ENCODE data around the gene ATXN7. TPM values are rescaled to one million over a fixed set of nuclear protein-coding genes. Genes with fewer than 3 reads are reported as not detected.

Gene ATXN7
- total RNA-seq, 2 experiments from 2014 or later: 35.6 to 40.5 TPM

- no peak overlapping the region for H3K27ac Mint-ChIP-seq
- CTCF ChIA-PET: interaction anchor here (0.9 to 1.1 kb wide), 3 partner anchors 13 to 77 kb away, joined by 3 to 4 read pairs (median 4); partner anchors contain the start of gene PSMD6
Measured at GRCh38 chr3:63945558-63946096, 82.0 kb downstream of the ATXN7 start.

GRCh38 chr3:63946753-63947152 lies 83.1 kb downstream of the ATXN7 start:
- peaks cover 27% of the 10 kb centered on the region for H3K36me3 Mint-ChIP-seq (ENCODE audit: low read depth)
- DNase-seq: no peak
- no peaks in the 10 kb centered on the region for H3K9me3 Mint-ChIP-seq (ENCODE audit: insufficient read depth)
- peak overlapping the region; percentile 16 for H3K27ac Mint-ChIP-seq
- H3K27me3 Mint-ChIP-seq (ENCODE audit: low read depth): no peaks in the 10 kb centered on the region
- POLR2A ChIA-PET: interaction anchor here (1.1 kb wide), 1 partner anchor 21 kb away, joined by 3 read pairs; no protein-coding TSS in a partner anchor
- CTCF ChIA-PET: interaction anchor here (1.1 to 1.4 kb wide), 3 partner anchors 11 to 77 kb away, joined by 3 to 5 read pairs (median 3); no protein-coding TSS in a partner anchor
- H3K4me1 Mint-ChIP-seq (ENCODE audit: low read depth): peaks cover 67% of the 10 kb centered on the region
- H3K4me3 Mint-ChIP-seq: no peak overlapping the region
- ATAC-seq: no peak

More at GRCh38 chr3:63945558-63946096, 82.0 kb downstream of the ATXN7 start:
- Mint-ChIP-seq H3K36me3 (ENCODE audit: low read depth) (peaks cover 26% of the 10 kb centered on the region), H3K4me1 (ENCODE audit: low read depth) (peaks cover 60% of the 10 kb centered on the region), H3K27me3 (ENCODE audit: low read depth) (no peaks in the 10 kb centered on the region), H3K9me3 (ENCODE audit: insufficient read depth) (no peaks in the 10 kb centered on the region), H3K4me3 (no peak overlapping the region)
- no peak for ATAC-seq
- no peak for DNase-seq
- POLR2A ChIA-PET: interaction anchor here (0.9 kb wide), 1 partner anchor 23 kb away, joined by 3 read pairs; no protein-coding TSS in a partner anchor

GRCh38 chr3:63947594-63947993 lies 83.9 kb downstream of the ATXN7 start:
- DNase-seq (no peak), ATAC-seq (no peak)
- Mint-ChIP-seq H3K36me3 (ENCODE audit: low read depth) (peaks cover 27% of the 10 kb centered on the region), H3K27ac (peak overlapping the region; percentile 31), H3K27me3 (ENCODE audit: low read depth) (no peaks in the 10 kb centered on the region), H3K4me1 (ENCODE audit: low read depth) (peaks cover 65% of the 10 kb centered on the region), H3K4me3 (no peak overlapping the region), H3K9me3 (ENCODE audit: insufficient read depth) (no peaks in the 10 kb centered on the region)
- CTCF ChIA-PET: interaction anchor here (1.4 kb wide), 2 partner anchors 14 to 76 kb away, joined by 3 to 5 read pairs; no protein-coding TSS in a partner anchor
- POLR2A ChIA-PET: interaction anchor here (1.1 kb wide), 1 partner anchor 20 kb away, joined by 3 read pairs; no protein-coding TSS in a partner anchor

- ChIA-PET POLR2A (interaction anchor here (0.6 to 3.2 kb wide), 2 partner anchors 19 to 75 kb away, joined by 3 to 10 read pairs; no protein-coding TSS in a partner anchor), CTCF (interaction anchor here (0.7 to 1.5 kb wide), 3 partner anchors 9 to 56 kb away, joined by 3 to 5 read pairs (median 3); no protein-coding TSS in a partner anchor)
- Mint-ChIP-seq H3K27ac (no peak overlapping the region), H3K9me3 (ENCODE audit: insufficient read depth) (no peaks in the 10 kb centered on the region), H3K27me3 (ENCODE audit: low read depth) (no peaks in the 10 kb centered on the region), H3K4me3 (no peak overlapping the region), H3K36me3 (ENCODE audit: low read depth) (peaks cover 27% of the 10 kb centered on the region), H3K4me1 (ENCODE audit: low read depth) (peaks cover 52% of the 10 kb centered on the region)
- DNase-seq (no peak), ATAC-seq (no peak)
Measured at GRCh38 chr3:63949005-63949404, 85.3 kb downstream of the ATXN7 start.

DNA sequence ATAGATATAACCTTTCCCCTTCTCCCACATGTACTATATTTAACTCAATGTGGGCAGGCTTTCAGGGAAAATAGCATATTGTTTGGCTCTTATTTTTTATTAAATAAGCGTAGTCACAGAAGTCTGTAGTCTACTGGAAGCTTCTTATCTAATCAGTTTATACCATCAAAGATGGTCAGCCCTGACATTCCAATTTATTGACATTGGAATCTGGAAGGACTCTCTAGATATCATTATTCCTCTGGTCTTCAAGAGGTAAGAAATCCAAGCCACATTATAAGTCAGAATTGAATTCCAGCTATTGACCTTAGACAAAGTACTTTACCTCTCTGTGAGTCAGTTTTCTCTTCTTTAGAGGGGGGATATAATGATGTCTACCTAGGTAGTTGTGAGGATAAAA lies 87.0 kb downstream of the ATXN7 start:
- Mint-ChIP-seq H3K4me1 (ENCODE audit: low read depth) (peaks cover 46% of the 10 kb centered on the region), H3K27me3 (ENCODE audit: low read depth) (no peaks in the 10 kb centered on the region), H3K36me3 (ENCODE audit: low read depth) (peaks cover 28% of the 10 kb centered on the region), H3K27ac (no peak overlapping the region), H3K9me3 (ENCODE audit: insufficient read depth) (no peaks in the 10 kb centered on the region), H3K4me3 (no peak overlapping the region)
- ATAC-seq (no peak), DNase-seq (no peak)
- ChIA-PET CTCF (interaction anchor here (0.8 to 2.1 kb wide), 6 partner anchors 9 to 28 kb away, joined by 3 to 16 read pairs (median 5); no protein-coding TSS in a partner anchor), POLR2A (interaction anchor here (3.2 kb wide), 1 partner anchor 17 kb away, joined by 10 read pairs; no protein-coding TSS in a partner anchor)

DNA sequence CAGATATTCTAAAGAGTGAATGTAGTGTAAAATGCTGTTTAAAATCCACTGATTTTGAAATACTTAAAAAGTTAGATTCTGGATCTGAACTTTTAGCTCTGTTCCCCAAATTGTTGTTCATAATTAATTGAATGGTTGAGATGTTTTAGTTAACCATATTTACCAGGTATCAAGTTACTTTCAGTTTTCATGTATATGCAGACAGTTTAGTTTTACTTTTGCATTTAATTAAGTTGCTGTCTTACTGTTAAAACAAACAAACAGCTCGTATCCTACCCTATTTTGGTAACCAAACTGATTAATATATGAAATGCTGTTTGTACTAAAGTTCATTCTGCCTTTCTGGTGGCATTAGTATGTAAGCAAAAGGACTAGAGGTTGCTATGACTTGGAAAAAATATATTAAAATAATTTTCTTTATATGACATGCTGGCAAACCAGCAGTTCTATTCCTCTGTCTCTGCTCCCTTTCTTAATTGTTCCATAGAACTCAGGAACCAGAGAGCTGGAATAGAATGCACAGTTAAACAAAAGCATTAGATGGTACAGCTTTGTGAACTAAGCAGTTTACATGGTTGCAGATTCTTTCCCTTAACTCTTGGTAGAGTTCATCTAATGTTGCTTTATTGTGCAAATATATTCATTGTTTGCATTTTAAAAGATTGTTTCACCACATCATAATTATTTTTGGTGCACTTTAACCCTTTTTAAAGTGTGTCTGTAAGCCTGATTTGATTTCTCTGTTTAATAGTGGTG lies 88.0 kb downstream of the ATXN7 start:
- H3K27me3 Mint-ChIP-seq (ENCODE audit: low read depth): no peaks in the 10 kb centered on the region
- peaks cover 25% of the 10 kb centered on the region for H3K36me3 Mint-ChIP-seq (ENCODE audit: low read depth)
- ChIA-PET CTCF (interaction anchor here (0.8 to 2.1 kb wide), 6 partner anchors 10 to 27 kb away, joined by 3 to 16 read pairs (median 5); no protein-coding TSS in a partner anchor), POLR2A (interaction anchor here (3.2 kb wide), 1 partner anchor 16 kb away, joined by 10 read pairs; no protein-coding TSS in a partner anchor)
- H3K4me3 Mint-ChIP-seq: peak overlapping the region; percentile 11
- ATAC-seq (peak; percentile 49), DNase-seq (no peak)
- peaks cover 39% of the 10 kb centered on the region for H3K4me1 Mint-ChIP-seq (ENCODE audit: low read depth)
- H3K9me3 Mint-ChIP-seq (ENCODE audit: insufficient read depth): no peaks in the 10 kb centered on the region
- H3K27ac Mint-ChIP-seq: peak overlapping the region; percentile 58

DNA sequence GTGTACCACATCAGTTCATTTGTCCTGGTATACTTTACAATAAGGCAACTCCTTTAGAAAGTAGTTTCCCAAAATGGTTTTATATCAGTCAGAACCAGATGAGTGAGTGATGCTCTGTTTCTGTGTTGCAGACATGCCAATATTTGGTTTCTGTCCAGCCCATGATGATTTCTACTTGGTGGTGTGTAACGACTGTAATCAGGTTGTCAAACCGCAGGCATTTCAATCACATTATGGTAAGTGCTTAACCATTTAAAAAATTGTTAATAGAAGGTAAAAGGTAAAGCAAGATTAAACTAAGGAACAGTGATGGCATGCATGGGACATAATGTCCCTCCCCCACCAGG lies 88.6 kb downstream of the ATXN7 start:
- DNase-seq: no peak
- H3K27me3 Mint-ChIP-seq (ENCODE audit: low read depth): no peaks in the 10 kb centered on the region
- H3K27ac Mint-ChIP-seq: peak overlapping the region; percentile 58
- no peak overlapping the region for H3K4me3 Mint-ChIP-seq
- peaks cover 25% of the 10 kb centered on the region for H3K36me3 Mint-ChIP-seq (ENCODE audit: low read depth)
- ATAC-seq: no peak
- no peaks in the 10 kb centered on the region for H3K9me3 Mint-ChIP-seq (ENCODE audit: insufficient read depth)
- ChIA-PET CTCF (interaction anchor here (1.8 to 2.1 kb wide), 2 partner anchors 9 to 27 kb away, joined by 7 to 16 read pairs; no protein-coding TSS in a partner anchor), POLR2A (no interaction called here)
- H3K4me1 Mint-ChIP-seq (ENCODE audit: low read depth): peaks cover 38% of the 10 kb centered on the region

GRCh38 chr3:63954182-63954581 lies 90.5 kb downstream of the ATXN7 start:
- DNase-seq: no peak
- ChIA-PET CTCF (interaction anchor here (1.4 to 1.5 kb wide), 2 partner anchors 8 to 40 kb away, joined by 3 to 4 read pairs; no protein-coding TSS in a partner anchor), POLR2A (no interaction called here)
- Mint-ChIP-seq H3K4me3 (no peak overlapping the region), H3K36me3 (ENCODE audit: low read depth) (peaks cover 20% of the 10 kb centered on the region), H3K27ac (peak overlapping the region; percentile 52), H3K27me3 (ENCODE audit: low read depth) (no peaks in the 10 kb centered on the region), H3K4me1 (ENCODE audit: low read depth) (peaks cover 26% of the 10 kb centered on the region), H3K9me3 (ENCODE audit: insufficient read depth) (no peaks in the 10 kb centered on the region)
- no peak for ATAC-seq

GRCh38 chr3:63955036-63955650 lies 91.5 kb downstream of the ATXN7 start:
- Mint-ChIP-seq H3K36me3 (ENCODE audit: low read depth) (peaks cover 20% of the 10 kb centered on the region), H3K4me1 (ENCODE audit: low read depth) (peaks cover 26% of the 10 kb centered on the region), H3K27ac (peak overlapping the region; percentile 51), H3K27me3 (ENCODE audit: low read depth) (no peaks in the 10 kb centered on the region), H3K4me3 (no peak overlapping the region), H3K9me3 (ENCODE audit: insufficient read depth) (no peaks in the 10 kb centered on the region)
- no peak for ATAC-seq
- POLR2A ChIA-PET: no interaction called here
- CTCF ChIA-PET: no interaction called here
- DNase-seq: no peak

- DNase-seq: no peak
- ChIA-PET POLR2A (no interaction called here), CTCF (no interaction called here)
- H3K9me3 Mint-ChIP-seq (ENCODE audit: insufficient read depth): no peaks in the 10 kb centered on the region
- no peak for ATAC-seq
- peaks cover 26% of the 10 kb centered on the region for H3K4me1 Mint-ChIP-seq (ENCODE audit: low read depth)
- H3K4me3 Mint-ChIP-seq: no peak overlapping the region
- no peak overlapping the region for H3K27ac Mint-ChIP-seq
- H3K36me3 Mint-ChIP-seq (ENCODE audit: low read depth): peaks cover 22% of the 10 kb centered on the region
- H3K27me3 Mint-ChIP-seq (ENCODE audit: low read depth): no peaks in the 10 kb centered on the region
Measured at GRCh38 chr3:63955830-63956545, 92.3 kb downstream of the ATXN7 start.

DNA sequence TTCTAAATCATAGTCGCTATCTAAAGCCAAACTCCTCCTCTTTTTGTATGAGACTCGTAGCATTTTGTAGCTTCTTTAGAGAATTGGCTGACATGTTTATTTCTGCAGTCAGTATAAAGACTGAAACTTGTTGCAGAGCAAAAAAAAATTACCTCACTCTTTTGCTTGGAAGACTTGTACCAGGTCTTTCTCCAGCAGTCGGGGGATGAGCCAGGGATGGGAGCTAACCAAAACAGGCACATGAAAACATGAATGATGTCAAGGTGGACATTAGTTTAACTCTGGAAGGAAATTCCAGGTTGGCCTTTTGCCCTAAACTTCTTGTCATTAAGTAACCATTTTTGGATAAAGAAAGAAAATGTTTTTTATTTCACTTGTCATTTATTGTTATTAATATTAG lies 95.5 kb downstream of the ATXN7 start:
- POLR2A ChIA-PET: no interaction called here
- H3K27ac Mint-ChIP-seq: no peak overlapping the region
- no peaks in the 10 kb centered on the region for H3K27me3 Mint-ChIP-seq (ENCODE audit: low read depth)
- H3K36me3 Mint-ChIP-seq (ENCODE audit: low read depth): peaks cover 18% of the 10 kb centered on the region
- DNase-seq (no peak), ATAC-seq (no peak)
- CTCF ChIA-PET: interaction anchor here (1.5 to 14.1 kb wide), 5 partner anchors 9 to 64 kb away, joined by 6 to 220 read pairs (median 8); partner anchors contain the start of gene PSMD6
- no peak overlapping the region for H3K4me3 Mint-ChIP-seq
- H3K9me3 Mint-ChIP-seq (ENCODE audit: insufficient read depth): no peaks in the 10 kb centered on the region
- peaks cover 24% of the 10 kb centered on the region for H3K4me1 Mint-ChIP-seq (ENCODE audit: low read depth)

All from activated CD8-positive, alpha-beta T cell treated with anti-CD3 and anti-CD28 coated beads, Interleukin-2, amount 10 ng/mL, durations not matched to agents 7 days and 5 days (primary cell).